ENCODE measurements around the gene RDM1.

GRCh38 chr17:35972945-35973332, 42.4 kb upstream of the RDM1 start:
- TF ChIP-seq CTCF (IDR thresholded peaks at IDR 0.05): no peak
- TF ChIP-seq CREB1 (CRISPR knock-in tag; IDR thresholded peaks at IDR 0.05): no peak
- TF ChIP-seq TEAD1 (CRISPR knock-in tag; IDR thresholded peaks at IDR 0.05): no peak
- no peak for TF ChIP-seq ZNF396 (CRISPR knock-in tag; IDR thresholded peaks at IDR 0.05; ENCODE audit: borderline replicate concordance)
